Measurements from ENCODE around the gene ZNF497.

The ZNF497 gene

GRCh38 chr19:58350001-58350861 is 12.3 kb downstream of the ZNF497 start:
- TF ChIP-seq ARNTL (CRISPR knock-in tag; IDR thresholded peaks at IDR 0.05; ENCODE audit: borderline replicate concordance, low read depth) (no peak), BACH2 (CRISPR knock-in tag; IDR thresholded peaks at IDR 0.05; ENCODE audit: borderline replicate concordance) (no peak), PATZ1 (CRISPR knock-in tag; IDR thresholded peaks at IDR 0.05; ENCODE audit: borderline replicate concordance) (no peak), CSDC2 (CRISPR knock-in tag; IDR thresholded peaks at IDR 0.05) (no peak), CSRNP3 (CRISPR knock-in tag; IDR thresholded peaks at IDR 0.05) (no peak), OSR1 (CRISPR knock-in tag; IDR thresholded peaks at IDR 0.05) (no peak), ZC3H10 (CRISPR knock-in tag; IDR thresholded peaks at IDR 0.05) (no peak)
- no peak for ATAC-seq

GRCh38 chr19:58349590-58349989 is 13.0 kb downstream of the ZNF497 start:
- no peak for ATAC-seq

DNA sequence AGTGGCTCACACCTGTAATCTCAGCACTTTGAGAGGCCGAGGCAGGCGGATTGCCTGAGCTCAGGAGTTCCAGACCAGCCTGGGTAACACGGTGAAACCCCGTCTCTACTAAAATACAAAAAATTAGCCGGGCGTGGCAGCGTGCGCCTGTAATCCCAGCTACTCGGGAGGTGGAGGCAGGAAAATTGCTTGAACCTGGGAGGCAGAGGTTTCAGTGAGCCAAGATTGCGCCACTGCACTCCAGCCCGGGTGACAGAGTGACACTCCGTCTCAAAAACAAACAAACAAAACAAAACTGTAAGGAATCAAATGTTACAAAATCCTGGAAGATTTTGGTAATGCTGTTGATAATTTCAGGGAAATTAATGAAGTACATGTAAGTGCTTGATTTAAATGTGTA is 14.5 kb downstream of the ZNF497 start:
- peak; percentile 7 for ATAC-seq

More at GRCh38 chr19:58349590-58349989, 13.0 kb downstream of the ZNF497 start:
- no peak for TF ChIP-seq RARB (CRISPR knock-in tag; IDR thresholded peaks at IDR 0.05)
- TF ChIP-seq ZNF565 (CRISPR knock-in tag; conservative IDR thresholded peaks at IDR 0.05; ENCODE audit: low read depth), result no peak
- no peak for TF ChIP-seq TCF4 (CRISPR knock-in tag; IDR thresholded peaks at IDR 0.05; ENCODE audit: borderline replicate concordance)
- TF ChIP-seq ZFP30 (CRISPR knock-in tag; IDR thresholded peaks at IDR 0.05), result no peak
- no peak for TF ChIP-seq CREB5 (CRISPR knock-in tag; IDR thresholded peaks at IDR 0.05; ENCODE audit: low read depth)
- TF ChIP-seq ZNF8 (CRISPR knock-in tag; IDR thresholded peaks at IDR 0.05), result no peak
- TF ChIP-seq ARNTL (CRISPR knock-in tag; IDR thresholded peaks at IDR 0.05; ENCODE audit: borderline replicate concordance, low read depth), result no peak
- TF ChIP-seq PPARA (CRISPR knock-in tag; IDR thresholded peaks at IDR 0.05; ENCODE audit: borderline replicate concordance), result no peak
- no peak for TF ChIP-seq CSDC2 (CRISPR knock-in tag; IDR thresholded peaks at IDR 0.05)
- no peak for TF ChIP-seq BACH2 (CRISPR knock-in tag; IDR thresholded peaks at IDR 0.05; ENCODE audit: borderline replicate concordance)
- no peak for TF ChIP-seq ISL1 (CRISPR knock-in tag; IDR thresholded peaks at IDR 0.05)
- no peak for TF ChIP-seq OSR1 (CRISPR knock-in tag; IDR thresholded peaks at IDR 0.05)
- no peak for TF ChIP-seq CSRNP3 (CRISPR knock-in tag; IDR thresholded peaks at IDR 0.05)
- no peak for TF ChIP-seq TOX (CRISPR knock-in tag; IDR thresholded peaks at IDR 0.05; ENCODE audit: borderline replicate concordance)
- TF ChIP-seq POU6F1 (CRISPR knock-in tag; IDR thresholded peaks at IDR 0.05; ENCODE audit: borderline replicate concordance, low read depth), result no peak
- TF ChIP-seq ZC3H10 (CRISPR knock-in tag; IDR thresholded peaks at IDR 0.05), result no peak
- TF ChIP-seq, protein P1, sequence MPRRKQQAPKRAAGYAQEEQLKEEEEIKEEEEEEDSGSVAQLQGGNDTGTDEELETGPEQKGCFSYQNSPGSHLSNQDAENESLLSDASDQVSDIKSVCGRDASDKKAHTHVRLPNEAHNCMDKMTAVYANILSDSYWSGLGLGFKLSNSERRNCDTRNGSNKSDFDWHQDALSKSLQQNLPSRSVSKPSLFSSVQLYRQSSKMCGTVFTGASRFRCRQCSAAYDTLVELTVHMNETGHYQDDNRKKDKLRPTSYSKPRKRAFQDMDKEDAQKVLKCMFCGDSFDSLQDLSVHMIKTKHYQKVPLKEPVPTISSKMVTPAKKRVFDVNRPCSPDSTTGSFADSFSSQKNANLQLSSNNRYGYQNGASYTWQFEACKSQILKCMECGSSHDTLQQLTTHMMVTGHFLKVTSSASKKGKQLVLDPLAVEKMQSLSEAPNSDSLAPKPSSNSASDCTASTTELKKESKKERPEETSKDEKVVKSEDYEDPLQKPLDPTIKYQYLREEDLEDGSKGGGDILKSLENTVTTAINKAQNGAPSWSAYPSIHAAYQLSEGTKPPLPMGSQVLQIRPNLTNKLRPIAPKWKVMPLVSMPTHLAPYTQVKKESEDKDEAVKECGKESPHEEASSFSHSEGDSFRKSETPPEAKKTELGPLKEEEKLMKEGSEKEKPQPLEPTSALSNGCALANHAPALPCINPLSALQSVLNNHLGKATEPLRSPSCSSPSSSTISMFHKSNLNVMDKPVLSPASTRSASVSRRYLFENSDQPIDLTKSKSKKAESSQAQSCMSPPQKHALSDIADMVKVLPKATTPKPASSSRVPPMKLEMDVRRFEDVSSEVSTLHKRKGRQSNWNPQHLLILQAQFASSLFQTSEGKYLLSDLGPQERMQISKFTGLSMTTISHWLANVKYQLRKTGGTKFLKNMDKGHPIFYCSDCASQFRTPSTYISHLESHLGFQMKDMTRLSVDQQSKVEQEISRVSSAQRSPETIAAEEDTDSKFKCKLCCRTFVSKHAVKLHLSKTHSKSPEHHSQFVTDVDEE (CRISPR knock-in tag; IDR thresholded peaks at IDR 0.05), result no peak
- no peak for TF ChIP-seq ZFP3 (CRISPR knock-in tag; IDR thresholded peaks at IDR 0.05)

Measured in SK-N-SH treated with all-trans-retinoic acid at 6 μM for 48 hours (cell line).